Measurements from ENCODE around the gene DGKD.
A peak's percentile ranks its signal among the peaks of the same experiment; 100 is the strongest.

- TF ChIP-seq POLR2A (IDR thresholded peaks at IDR 0.05; ENCODE audit: low read depth, low read length), result no peak
- 0 out of 2 replicates have a peak, but pooled peaks have one; percentile 21 for TF ChIP-seq POLR2AphosphoS5 (IDR thresholded peaks at IDR 0.05; ENCODE audit: low read depth, low read length)
- no peak for TF ChIP-seq TAF1 (IDR thresholded peaks at IDR 0.05; ENCODE audit: borderline replicate concordance, low read depth, low read length)
These were observed 26.0 kb downstream of the DGKD start for GRCh38 chr2:233380132-233380895.

All from GM12892 (cell line).